ENCODE measurements around the gene SLC17A8. TPM values are rescaled to one million over a fixed set of nuclear protein-coding genes. Genes with fewer than 3 reads are reported as not detected.

SLC17A8 gene
- total RNA-seq, 1 donor from 2014 or later = 2.6 TPM

DNA sequence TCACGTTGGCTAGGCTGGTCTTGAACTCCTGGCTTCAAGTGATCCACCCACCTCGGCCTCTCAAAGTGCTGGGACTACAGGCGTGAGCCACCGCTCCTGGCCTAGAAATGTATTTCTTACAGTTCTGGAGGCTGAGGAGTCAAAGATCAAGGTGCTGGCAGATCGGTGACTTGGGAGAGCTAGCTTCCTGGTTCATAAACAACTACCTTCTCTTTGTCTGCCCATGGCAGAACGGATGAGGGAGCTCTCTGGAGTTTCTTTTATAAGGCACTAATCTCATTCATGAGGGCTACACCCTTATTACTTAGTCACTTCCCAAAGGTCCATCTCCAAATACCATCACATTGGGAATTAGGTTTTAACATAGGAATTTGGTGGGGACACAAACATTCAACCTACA is 38.9 kb downstream of the SLC17A8 start:
- H3K27ac Mint-ChIP-seq = no peak overlapping the region
- DNase-seq (ENCODE audit: extremely low spot score, unreplicated experiment) = no peak
- no peaks in the 10 kb centered on the region for H3K36me3 Mint-ChIP-seq
- no peaks in the 10 kb centered on the region for H3K27me3 Mint-ChIP-seq
- TF ChIP-seq, protein P1, sequence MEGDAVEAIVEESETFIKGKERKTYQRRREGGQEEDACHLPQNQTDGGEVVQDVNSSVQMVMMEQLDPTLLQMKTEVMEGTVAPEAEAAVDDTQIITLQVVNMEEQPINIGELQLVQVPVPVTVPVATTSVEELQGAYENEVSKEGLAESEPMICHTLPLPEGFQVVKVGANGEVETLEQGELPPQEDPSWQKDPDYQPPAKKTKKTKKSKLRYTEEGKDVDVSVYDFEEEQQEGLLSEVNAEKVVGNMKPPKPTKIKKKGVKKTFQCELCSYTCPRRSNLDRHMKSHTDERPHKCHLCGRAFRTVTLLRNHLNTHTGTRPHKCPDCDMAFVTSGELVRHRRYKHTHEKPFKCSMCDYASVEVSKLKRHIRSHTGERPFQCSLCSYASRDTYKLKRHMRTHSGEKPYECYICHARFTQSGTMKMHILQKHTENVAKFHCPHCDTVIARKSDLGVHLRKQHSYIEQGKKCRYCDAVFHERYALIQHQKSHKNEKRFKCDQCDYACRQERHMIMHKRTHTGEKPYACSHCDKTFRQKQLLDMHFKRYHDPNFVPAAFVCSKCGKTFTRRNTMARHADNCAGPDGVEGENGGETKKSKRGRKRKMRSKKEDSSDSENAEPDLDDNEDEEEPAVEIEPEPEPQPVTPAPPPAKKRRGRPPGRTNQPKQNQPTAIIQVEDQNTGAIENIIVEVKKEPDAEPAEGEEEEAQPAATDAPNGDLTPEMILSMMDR (conservative IDR thresholded peaks at IDR 0.05) = no peak
- no peak overlapping the region for H3K4me3 Mint-ChIP-seq
- H3K9me3 Mint-ChIP-seq = no peaks in the 10 kb centered on the region
- H3K4me1 Mint-ChIP-seq (ENCODE audit: unreplicated experiment) = peaks cover 8% of the 10 kb centered on the region

DNA sequence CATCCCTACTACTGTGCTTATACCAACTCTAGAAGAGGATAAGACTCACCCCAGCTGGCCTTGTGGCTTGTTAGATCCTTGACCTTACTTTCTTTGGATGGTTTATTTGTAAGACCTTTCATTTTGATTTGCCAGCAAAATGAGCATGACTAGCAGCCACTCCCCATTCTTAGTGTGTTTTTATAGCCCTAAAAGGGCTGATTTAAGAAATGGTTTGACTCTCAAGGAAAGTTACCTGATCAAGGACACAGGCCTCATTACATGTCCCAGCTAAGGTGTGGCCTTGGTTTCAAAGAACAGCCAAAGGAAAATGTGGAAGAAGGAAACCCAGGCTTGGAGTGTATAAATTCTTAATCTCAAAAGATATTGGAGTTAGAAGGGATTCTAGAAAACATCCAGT is 41.4 kb downstream of the SLC17A8 start:
- no peaks in the 10 kb centered on the region for H3K27me3 Mint-ChIP-seq
- no peaks in the 10 kb centered on the region for H3K9me3 Mint-ChIP-seq
- peaks cover 12% of the 10 kb centered on the region for H3K4me1 Mint-ChIP-seq (ENCODE audit: unreplicated experiment)
- no peak overlapping the region for H3K4me3 Mint-ChIP-seq
- H3K36me3 Mint-ChIP-seq = no peaks in the 10 kb centered on the region
- TF ChIP-seq, protein P1 (conservative IDR thresholded peaks at IDR 0.05) = no peak
- no peak for DNase-seq (ENCODE audit: extremely low spot score, unreplicated experiment)
- no peak overlapping the region for H3K27ac Mint-ChIP-seq

DNA sequence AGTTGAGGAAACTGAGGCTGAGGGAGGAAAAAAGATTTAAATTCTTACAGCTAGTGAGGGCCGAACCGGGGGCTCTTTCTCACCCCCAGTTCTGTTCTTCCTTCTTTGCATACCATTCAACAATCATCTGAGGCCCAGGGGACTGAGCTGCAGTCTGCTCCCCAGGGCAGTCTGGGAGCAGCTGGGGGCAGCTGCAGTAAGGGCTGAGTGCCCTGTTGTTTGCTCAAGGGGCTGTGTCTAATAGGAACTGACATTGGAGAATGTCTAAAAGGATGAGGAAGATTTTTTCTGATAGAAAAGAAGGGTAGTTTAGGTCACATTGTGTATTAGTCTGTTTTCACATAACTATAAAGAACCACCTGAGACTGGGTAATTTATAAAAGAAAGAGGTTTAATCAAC is 42.2 kb downstream of the SLC17A8 start:
- TF ChIP-seq, protein P1 (conservative IDR thresholded peaks at IDR 0.05) = no peak
- Mint-ChIP-seq H3K27ac (no peak overlapping the region), H3K9me3 (no peaks in the 10 kb centered on the region), H3K4me3 (no peak overlapping the region), H3K27me3 (no peaks in the 10 kb centered on the region), H3K36me3 (no peaks in the 10 kb centered on the region), H3K4me1 (ENCODE audit: unreplicated experiment) (peaks cover 12% of the 10 kb centered on the region)
- DNase-seq (ENCODE audit: extremely low spot score, unreplicated experiment) = no peak

DNA sequence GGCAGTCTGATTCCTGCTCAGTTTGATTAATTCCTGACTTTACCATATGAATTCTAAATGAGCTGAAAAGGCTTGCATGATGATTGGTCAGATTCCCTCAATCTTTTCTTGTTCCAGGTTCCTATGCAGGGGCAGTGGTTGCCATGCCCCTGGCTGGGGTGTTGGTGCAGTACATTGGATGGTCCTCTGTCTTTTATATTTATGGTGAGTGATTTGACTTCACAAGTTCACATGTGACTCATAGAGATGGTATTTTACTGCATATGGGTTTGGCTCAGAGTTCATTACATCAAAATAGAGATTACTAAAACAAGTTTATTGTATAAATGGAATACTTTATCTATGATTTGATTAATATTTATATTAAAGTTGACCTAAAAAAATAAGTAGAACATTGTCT is 44.8 kb downstream of the SLC17A8 start:
- Mint-ChIP-seq H3K27me3 (no peaks in the 10 kb centered on the region), H3K4me3 (peak overlapping the region; percentile 8), H3K27ac (no peak overlapping the region), H3K4me1 (ENCODE audit: unreplicated experiment) (peaks cover 12% of the 10 kb centered on the region), H3K9me3 (no peaks in the 10 kb centered on the region), H3K36me3 (no peaks in the 10 kb centered on the region)
- no peak for DNase-seq (ENCODE audit: extremely low spot score, unreplicated experiment)
- TF ChIP-seq, protein P1 (conservative IDR thresholded peaks at IDR 0.05) = no peak

DNA sequence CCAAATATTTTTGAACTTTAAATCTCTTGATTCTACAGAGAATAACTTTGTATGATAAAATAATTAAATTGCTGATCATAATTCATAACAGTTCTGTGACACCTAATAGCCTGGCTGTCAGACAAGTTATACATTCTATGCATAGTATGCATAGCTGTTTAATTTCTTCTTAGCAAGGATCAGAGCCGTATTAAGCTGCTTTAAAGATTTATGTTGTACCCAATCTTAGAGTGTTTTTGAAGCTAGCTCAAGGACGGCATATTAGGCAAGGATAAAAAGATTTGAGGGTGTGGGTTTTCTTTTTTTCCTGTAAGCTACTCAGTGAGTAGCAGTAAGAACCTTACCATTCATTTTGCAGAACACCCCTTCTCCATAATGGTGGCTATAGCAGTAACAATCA is 45.9 kb downstream of the SLC17A8 start:
- H3K9me3 Mint-ChIP-seq = no peaks in the 10 kb centered on the region
- H3K36me3 Mint-ChIP-seq = no peaks in the 10 kb centered on the region
- DNase-seq (ENCODE audit: extremely low spot score, unreplicated experiment) = no peak
- no peak overlapping the region for H3K27ac Mint-ChIP-seq
- TF ChIP-seq, protein P1 (conservative IDR thresholded peaks at IDR 0.05) = no peak
- H3K4me1 Mint-ChIP-seq (ENCODE audit: unreplicated experiment) = peaks cover 12% of the 10 kb centered on the region
- H3K4me3 Mint-ChIP-seq = no peak overlapping the region
- no peaks in the 10 kb centered on the region for H3K27me3 Mint-ChIP-seq

DNA sequence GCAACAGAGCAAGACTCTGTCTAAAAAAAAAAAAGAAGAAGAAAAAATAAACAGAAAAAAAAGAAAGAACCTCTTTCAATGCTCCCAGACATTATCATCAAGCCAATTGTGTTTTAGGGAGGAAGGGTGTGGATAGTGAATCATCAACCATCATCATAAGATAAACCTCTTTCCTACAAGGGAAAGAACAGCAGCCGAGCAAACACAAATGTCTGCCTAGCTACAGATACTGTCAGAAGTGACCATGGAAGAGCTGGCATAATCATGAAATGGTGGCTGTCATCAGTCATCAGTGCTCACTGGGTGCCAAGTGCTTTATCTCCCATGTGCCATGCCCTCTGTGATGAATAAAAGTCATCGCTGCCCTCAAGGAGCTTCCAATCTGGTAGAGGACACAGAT is 46.6 kb downstream of the SLC17A8 start:
- H3K9me3 Mint-ChIP-seq = no peaks in the 10 kb centered on the region
- DNase-seq (ENCODE audit: extremely low spot score, unreplicated experiment) = no peak
- H3K27ac Mint-ChIP-seq = no peak overlapping the region
- H3K27me3 Mint-ChIP-seq = no peaks in the 10 kb centered on the region
- H3K36me3 Mint-ChIP-seq = no peaks in the 10 kb centered on the region
- TF ChIP-seq, protein P1 (conservative IDR thresholded peaks at IDR 0.05) = no peak
- H3K4me3 Mint-ChIP-seq = no peak overlapping the region
- peaks cover 12% of the 10 kb centered on the region for H3K4me1 Mint-ChIP-seq (ENCODE audit: unreplicated experiment)
